Activated CD4-positive, alpha-beta memory T cell treated with anti-CD3 and anti-CD28 coated beads, Interleukin-2, amount 10 ng/mL, durations not matched to agents 7 days and 5 days (primary cell): ENCODE results near the gene KLF9. TPM values are rescaled to one million over a fixed set of nuclear protein-coding genes. Genes with fewer than 3 reads are reported as not detected.

Experiments
- CTCF ChIA-PET: fragments of 350-600 bp; sonication (Branson Sonifier 250); formaldehyde crosslinking; loops from one replicate; lab custom pipeline; 2021; ENCODE audit warnings: antibody characterized with exemption, inconsistent platforms; lab: Charles Lee
- POLR2A ChIA-PET: fragments of 350-600 bp; sonication (Branson Sonifier 250); formaldehyde crosslinking; loops from one replicate; lab custom pipeline; 2021; ENCODE audit warnings: antibody characterized with exemption; lab: Charles Lee
- DNase-seq: peaks from one replicate; pipeline ENCODE4 v3.0.0-alpha.2; 2020
- H3K27ac Mint-ChIP-seq: one replicate; pipeline ENCODE4 v1.8.0; 2021; ENCODE audit warnings: mild to moderate bottlenecking, mixed read lengths
- H3K27me3 Mint-ChIP-seq: one replicate; pipeline ENCODE4 v1.8.0; 2021; ENCODE audit warnings: mixed read lengths
- H3K36me3 Mint-ChIP-seq: one replicate; pipeline ENCODE4 v1.8.0; 2021; ENCODE audit warnings: low read depth, mixed read lengths
- H3K4me1 Mint-ChIP-seq: one replicate; pipeline ENCODE4 v1.8.0; 2021; ENCODE audit warnings: mixed read lengths
- H3K4me3 Mint-ChIP-seq: one replicate; pipeline ENCODE4 v1.8.0; 2021; ENCODE audit warnings: mild to moderate bottlenecking, mixed read lengths
- H3K9me3 Mint-ChIP-seq: one replicate; pipeline ENCODE4 v1.8.0; 2021; ENCODE audit warnings: mixed read lengths
- total RNA-seq, 2 experiments: library from RNA; stranded (reverse); gene quantifications; one replicate each; pipeline ENCODE4 v1.2.3, GENCODE V29; 2021

Gene KLF9
- total RNA-seq, 2 experiments from 2014 or later: 19.2 to 19.6 TPM

DNA sequence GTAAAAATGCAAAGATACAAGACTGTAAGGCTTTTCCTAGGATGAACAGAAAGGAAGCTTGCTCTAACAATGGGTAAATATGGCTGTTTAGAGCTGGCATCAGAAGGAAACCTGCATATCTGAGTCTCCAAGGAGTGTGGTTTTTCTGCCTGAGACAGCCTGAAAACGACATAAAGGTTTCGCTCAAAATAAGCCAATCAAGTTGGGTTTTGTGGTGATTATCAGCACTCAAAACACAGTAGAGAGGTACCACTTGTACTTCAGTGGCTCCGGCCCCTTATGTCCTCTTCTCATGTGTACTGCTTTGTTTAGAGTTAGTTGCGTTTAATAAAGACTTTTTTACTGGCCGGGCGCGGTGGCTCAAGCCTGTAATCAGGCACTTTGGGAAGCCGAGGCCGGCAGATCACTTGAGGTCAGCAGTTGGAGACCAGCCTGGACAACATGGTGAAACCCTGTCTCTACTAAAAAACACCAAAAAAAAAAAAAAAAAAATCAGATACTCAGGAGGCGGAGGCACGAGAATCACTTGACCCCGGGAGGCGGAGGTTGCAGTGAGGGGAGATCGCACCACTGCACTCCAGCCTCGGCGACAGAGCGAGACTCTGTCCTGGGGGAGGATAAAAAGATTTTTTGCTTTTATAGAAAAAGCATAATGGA, 39.4 kb downstream of the KLF9 start:
- H3K27me3 Mint-ChIP-seq: no peaks in the 10 kb centered on the region
- H3K9me3 Mint-ChIP-seq: no peaks in the 10 kb centered on the region
- no peak for DNase-seq
- no peak overlapping the region for H3K27ac Mint-ChIP-seq
- H3K4me3 Mint-ChIP-seq: no peak overlapping the region
- ChIA-PET POLR2A (no interaction called here), CTCF (interaction anchor here (1.2 kb wide), 1 partner anchor 227 kb away, joined by 3 read pairs; no protein-coding TSS in a partner anchor)
- H3K4me1 Mint-ChIP-seq: no peaks in the 10 kb centered on the region
- H3K36me3 Mint-ChIP-seq: no peaks in the 10 kb centered on the region

DNA sequence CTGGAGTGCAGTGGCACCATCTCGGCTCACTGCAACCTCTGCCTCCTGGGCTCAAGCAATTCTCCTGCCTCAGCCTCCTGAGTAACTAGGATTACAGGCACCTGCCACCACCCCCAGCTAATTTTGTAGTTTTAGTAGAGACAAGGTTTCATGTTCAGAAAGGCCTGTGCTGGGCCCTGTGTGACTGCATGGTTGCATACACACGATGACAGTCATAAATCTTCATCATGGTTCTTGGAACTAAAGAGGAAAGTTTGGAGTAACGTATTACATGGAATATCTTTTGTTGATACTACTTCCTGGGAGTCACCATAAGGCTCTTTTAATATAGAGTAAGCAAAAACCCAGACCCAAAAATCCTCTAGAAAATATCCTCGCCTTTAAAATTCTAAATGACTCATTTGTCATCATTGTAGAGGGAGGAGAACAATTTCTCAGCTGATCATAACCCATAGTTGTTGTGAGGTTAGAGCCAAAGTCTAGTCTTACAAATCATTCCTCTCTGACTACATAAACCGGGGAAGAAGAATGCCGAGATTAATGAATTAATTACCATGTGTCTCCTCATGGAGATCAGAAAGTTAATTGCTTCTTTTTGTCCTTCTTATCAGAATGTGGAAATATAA, 47.0 kb downstream of the KLF9 start:
- Mint-ChIP-seq H3K4me1 (no peaks in the 10 kb centered on the region), H3K4me3 (no peak overlapping the region), H3K27me3 (no peaks in the 10 kb centered on the region), H3K36me3 (peaks cover 12% of the 10 kb centered on the region), H3K9me3 (no peaks in the 10 kb centered on the region), H3K27ac (no peak overlapping the region)
- POLR2A ChIA-PET: no interaction called here
- no peak for DNase-seq
- CTCF ChIA-PET: interaction anchor here (1.3 kb wide), 1 partner anchor 235 kb away, joined by 5 read pairs; no protein-coding TSS in a partner anchor

DNA sequence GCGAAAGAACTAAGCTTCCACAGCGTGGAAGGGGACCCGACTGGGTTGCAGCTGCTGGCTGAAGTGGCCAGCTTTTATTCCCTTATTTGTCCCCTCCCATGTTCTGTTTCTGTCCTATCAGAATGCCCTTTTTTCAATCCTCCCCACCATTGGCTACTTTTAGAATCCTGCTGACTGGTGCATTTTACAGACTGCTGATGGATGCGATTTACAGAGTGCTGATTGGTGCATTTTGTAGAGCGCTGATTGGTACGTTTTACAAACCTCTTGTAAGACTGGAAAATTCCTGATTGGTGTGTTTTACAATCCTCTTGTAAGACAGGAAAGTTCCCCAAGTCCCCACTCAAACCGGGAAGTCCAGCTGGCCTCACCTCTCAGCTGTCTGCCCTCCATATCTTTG, 50.7 kb downstream of the KLF9 start:
- peaks cover 12% of the 10 kb centered on the region for H3K36me3 Mint-ChIP-seq
- DNase-seq: no peak
- no peak overlapping the region for H3K27ac Mint-ChIP-seq
- H3K4me1 Mint-ChIP-seq: no peaks in the 10 kb centered on the region
- CTCF ChIA-PET: no interaction called here
- no peak overlapping the region for H3K4me3 Mint-ChIP-seq
- no peaks in the 10 kb centered on the region for H3K9me3 Mint-ChIP-seq
- POLR2A ChIA-PET: no interaction called here
- no peaks in the 10 kb centered on the region for H3K27me3 Mint-ChIP-seq

DNA sequence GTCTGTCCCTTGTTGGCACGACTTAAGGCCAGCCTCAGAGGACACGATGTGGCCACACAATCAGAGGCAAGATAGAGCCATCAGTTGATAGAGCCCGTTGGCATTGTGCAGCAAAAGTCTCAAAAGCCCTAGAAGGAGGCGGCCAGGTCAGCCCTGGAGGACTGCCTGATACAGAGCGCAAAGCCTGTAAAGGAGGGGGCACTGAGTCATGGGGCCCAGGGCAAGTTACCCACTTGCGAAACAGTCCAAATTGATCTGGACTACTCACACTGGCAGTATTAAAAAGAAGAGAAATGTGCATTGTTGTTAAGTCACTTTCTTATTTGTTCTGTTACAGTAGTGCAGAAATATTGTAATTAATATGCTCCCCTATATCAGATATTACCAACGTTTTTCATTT, 51.5 kb downstream of the KLF9 start:
- Mint-ChIP-seq H3K4me3 (no peak overlapping the region), H3K27me3 (no peaks in the 10 kb centered on the region), H3K4me1 (no peaks in the 10 kb centered on the region), H3K36me3 (peaks cover 12% of the 10 kb centered on the region), H3K9me3 (no peaks in the 10 kb centered on the region), H3K27ac (no peak overlapping the region)
- ChIA-PET CTCF (interaction anchor here (1.1 kb wide), 1 partner anchor 28 kb away, joined by 3 read pairs; no protein-coding TSS in a partner anchor), POLR2A (no interaction called here)
- no peak for DNase-seq

DNA sequence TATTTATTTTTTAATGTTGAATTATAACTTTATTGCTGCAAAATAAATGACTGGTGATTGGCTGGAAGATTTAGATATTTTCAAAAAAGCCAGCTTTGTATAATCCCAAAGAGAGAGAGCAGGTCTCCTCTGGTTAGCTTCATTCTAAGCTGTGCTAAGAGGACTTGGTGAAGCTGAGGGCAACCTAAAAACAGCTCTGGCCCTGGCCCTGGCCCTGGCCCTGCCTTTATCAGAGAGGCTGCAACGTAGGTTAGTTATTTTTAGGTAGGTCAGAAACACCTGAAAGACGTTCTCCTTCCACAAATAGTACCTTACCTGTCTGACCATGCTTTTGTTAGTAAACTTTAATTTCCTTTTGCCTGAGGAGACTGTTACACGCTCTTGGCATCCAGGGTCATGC, 58.7 kb downstream of the KLF9 start:
- CTCF ChIA-PET: interaction anchor here (0.8 kb wide), 1 partner anchor 247 kb away, joined by 4 read pairs; no protein-coding TSS in a partner anchor
- POLR2A ChIA-PET: interaction anchor here (0.8 kb wide), 1 partner anchor 247 kb away, joined by 3 read pairs; no protein-coding TSS in a partner anchor
- Mint-ChIP-seq H3K4me1 (no peaks in the 10 kb centered on the region), H3K36me3 (peaks cover 16% of the 10 kb centered on the region), H3K9me3 (no peaks in the 10 kb centered on the region), H3K27me3 (no peaks in the 10 kb centered on the region), H3K27ac (no peak overlapping the region), H3K4me3 (no peak overlapping the region)
- no peak for DNase-seq

DNA sequence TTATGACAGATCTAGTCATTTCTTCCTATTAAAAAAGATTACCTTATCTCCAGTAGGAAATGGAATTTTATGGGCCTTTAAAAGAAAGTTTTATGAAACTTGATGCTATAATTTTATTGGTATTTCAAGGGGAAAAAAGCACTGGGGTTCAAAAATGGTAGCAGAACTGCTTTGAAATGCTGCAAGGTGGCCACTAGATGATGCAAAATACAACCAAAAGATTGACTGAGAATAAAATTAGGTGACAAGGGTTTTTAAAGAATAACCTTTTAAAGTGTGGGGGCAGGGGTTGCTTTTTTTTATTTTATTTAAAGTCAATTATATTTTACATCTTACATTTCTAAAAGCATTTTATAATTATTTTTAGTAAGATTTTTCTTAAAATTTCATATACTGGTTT, 61.7 kb downstream of the KLF9 start:
- no peaks in the 10 kb centered on the region for H3K4me1 Mint-ChIP-seq
- POLR2A ChIA-PET: no interaction called here
- H3K9me3 Mint-ChIP-seq: no peaks in the 10 kb centered on the region
- H3K27me3 Mint-ChIP-seq: no peaks in the 10 kb centered on the region
- CTCF ChIA-PET: interaction anchor here (1.4 kb wide), 1 partner anchor 250 kb away, joined by 6 read pairs; no protein-coding TSS in a partner anchor
- peaks cover 33% of the 10 kb centered on the region for H3K36me3 Mint-ChIP-seq
- H3K27ac Mint-ChIP-seq: no peak overlapping the region
- H3K4me3 Mint-ChIP-seq: no peak overlapping the region
- no peak for DNase-seq

DNA sequence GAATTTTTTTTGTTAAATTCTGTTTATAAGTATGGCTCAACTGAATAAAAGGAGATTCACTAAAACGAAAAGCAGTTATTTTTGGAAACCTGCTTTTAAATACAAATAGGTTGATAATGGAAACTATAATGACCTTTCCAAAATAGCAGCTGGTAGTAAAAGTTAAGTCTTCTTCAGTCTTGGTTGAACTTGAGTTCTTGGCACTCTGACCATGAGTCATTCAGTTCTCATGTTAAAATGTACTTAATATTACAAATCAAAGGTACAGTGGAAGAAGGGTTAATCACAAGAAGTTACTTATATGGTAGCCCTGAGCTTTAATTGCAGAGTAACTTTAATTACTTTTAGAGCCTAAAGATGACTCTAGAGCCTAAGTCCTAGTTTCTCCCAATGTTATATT, 62.1 kb downstream of the KLF9 start:
- Mint-ChIP-seq H3K9me3 (no peaks in the 10 kb centered on the region), H3K36me3 (peaks cover 32% of the 10 kb centered on the region), H3K27me3 (no peaks in the 10 kb centered on the region), H3K4me1 (no peaks in the 10 kb centered on the region), H3K4me3 (no peak overlapping the region), H3K27ac (no peak overlapping the region)
- DNase-seq: no peak
- CTCF ChIA-PET: interaction anchor here (1.4 kb wide), 1 partner anchor 250 kb away, joined by 6 read pairs; no protein-coding TSS in a partner anchor
- POLR2A ChIA-PET: interaction anchor here (1.0 kb wide), 1 partner anchor 68 kb away, joined by 3 read pairs; no protein-coding TSS in a partner anchor

DNA sequence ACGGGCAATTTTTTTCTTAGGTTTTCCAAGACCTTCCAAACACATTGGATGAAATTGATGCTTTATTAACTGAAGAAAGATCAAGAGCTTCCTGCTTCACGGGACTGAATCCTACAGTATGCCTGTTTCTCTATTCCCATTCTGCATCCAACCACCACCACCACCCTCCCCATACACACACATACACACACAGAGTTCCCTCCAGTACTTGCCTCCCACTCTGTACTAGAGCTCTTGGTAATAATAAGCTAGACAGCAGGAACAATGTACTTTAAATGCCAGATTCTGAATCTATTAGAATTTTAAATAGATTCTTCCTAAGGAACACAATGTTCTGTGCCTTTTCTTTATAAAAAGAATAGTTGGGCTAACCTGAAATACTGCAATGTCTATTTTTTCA, 67.4 kb downstream of the KLF9 start:
- peaks cover 50% of the 10 kb centered on the region for H3K36me3 Mint-ChIP-seq
- DNase-seq: no peak
- no peaks in the 10 kb centered on the region for H3K27me3 Mint-ChIP-seq
- no peak overlapping the region for H3K4me3 Mint-ChIP-seq
- POLR2A ChIA-PET: no interaction called here
- no peaks in the 10 kb centered on the region for H3K4me1 Mint-ChIP-seq
- CTCF ChIA-PET: no interaction called here
- H3K27ac Mint-ChIP-seq: no peak overlapping the region
- H3K9me3 Mint-ChIP-seq: no peaks in the 10 kb centered on the region

DNA sequence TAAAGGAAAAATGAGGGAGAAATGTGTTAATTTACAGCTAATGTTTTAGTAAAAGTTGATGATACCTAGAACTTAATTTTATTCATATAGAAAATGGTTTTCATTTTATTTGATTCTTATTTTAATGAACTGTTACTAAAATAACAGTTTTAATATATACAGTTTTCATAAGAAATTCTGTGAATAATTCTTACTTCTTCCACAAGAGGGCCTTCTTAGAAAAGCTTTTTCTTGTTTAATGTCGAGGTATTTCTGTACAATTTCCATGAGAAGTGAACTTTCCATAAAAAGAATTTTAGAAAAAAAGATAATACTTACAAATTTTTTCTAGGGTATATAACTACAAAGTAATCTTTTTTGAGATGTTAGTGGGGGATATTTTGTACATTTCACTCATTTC, 73.9 kb downstream of the KLF9 start:
- Mint-ChIP-seq H3K27me3 (no peaks in the 10 kb centered on the region), H3K9me3 (no peaks in the 10 kb centered on the region), H3K36me3 (peaks cover 24% of the 10 kb centered on the region), H3K4me1 (peaks cover 2% of the 10 kb centered on the region), H3K4me3 (no peak overlapping the region), H3K27ac (no peak overlapping the region)
- DNase-seq: no peak
- CTCF ChIA-PET: interaction anchor here (0.8 to 3.1 kb wide), 12 partner anchors 11 to 262 kb away, joined by 3 to 54 read pairs (median 4); partner anchors contain the start of gene KLF9
- POLR2A ChIA-PET: interaction anchor here (0.7 to 1.7 kb wide), 3 partner anchors 72 to 260 kb away, joined by 3 to 5 read pairs (median 5); no protein-coding TSS in a partner anchor

Other genes with a start within 250 kb of the KLF9 start
- 10 to 100 TPM; 36.2 to 38.8 TPM for gene SMC5, start 155.7 kb downstream of the KLF9 start, total RNA-seq